ENCODE results near the gene DALRD3. TPM values are rescaled to one million over a fixed set of nuclear protein-coding genes. Genes with fewer than 3 reads are reported as not detected.

Gene DALRD3
- polyA plus RNA-seq (2012; rRNA removed): 82.7 and 99.4 TPM in 2 replicates
- polyA plus RNA-seq (2012; cell fraction: cytosol; rRNA removed): 42.3 and 58.1 TPM in 2 replicates
- polyA plus RNA-seq (2012; cell fraction: nucleus; rRNA removed): 371 and 402 TPM in 2 replicates

GRCh38 chr3:49017971-49018706, at the start of gene DALRD3:
Gene DALRD3, minus strand, starts transcription at chr3:49018580. Its CDS starts 16 bp downstream, at chr3:49018564.
- peak; percentile 89 for DNase-seq
- Histone ChIP-seq H4K20me1 (ENCODE audit: insufficient read depth) (peaks cover 20% of the 10 kb centered on the region), H3K9ac (peak within 1 kb of the TSS; percentile 80), H3K9me3 (no peaks in the 10 kb centered on the region), H3K27ac (ENCODE audit: low read depth in 2 of 2, low read length in 1 of 2) (peak within 1 kb of the TSS; percentile 89 to 99), H3K4me2 (peak within 1 kb of the TSS; percentile 97), H3K4me3 (ENCODE audit: low read depth in 2 of 2, low read length in 1 of 2) (peak within 1 kb of the TSS; percentile 83 to 87), H3K36me3 (replicated peaks in 1 of 2; ENCODE audit: control insufficient read depth in 1 of 2, insufficient read depth in 2 of 2, low read length in 1 of 2) (peaks cover 10 to 37% of the 10 kb centered on the region in 2 experiments), H3K27me3 (ENCODE audit: insufficient read depth) (no peaks in the 10 kb centered on the region), H3F3A (replicated peaks; ENCODE audit: insufficient read depth) (peaks cover 34% of the 10 kb centered on the region), H3K79me2 (ENCODE audit: insufficient read depth) (peaks cover 55% of the 10 kb centered on the region), H2AFZ (ENCODE audit: low read depth) (peak within 1 kb of the TSS; percentile 77; the same call in 1 of the 2 replicates), H3K9me2 (no peaks in the 10 kb centered on the region), H3K4me1 (ENCODE audit: control insufficient read depth in 1 of 2, insufficient read depth in 2 of 2, low read depth in 1 of 2, low read length in 1 of 2) (peaks cover 0 to 34% of the 10 kb centered on the region in 2 experiments; a peak in 1 of 4 replicates)
- ChIA-PET CTCF (interaction anchor here (0.8 to 14.2 kb wide), 5 partner anchors 10 to 431 kb away, joined by 3 to 114 read pairs (median 3); partner anchors contain the start of genes P4HTM, USP4 and WDR6), POLR2A (interaction anchor here (0.6 to 3.7 kb wide), 6 partner anchors 9 to 78 kb away, joined by 3 to 46 read pairs (median 3); partner anchors contain the start of gene WDR6)
- 1% methylated on average over 28 of the region's 85 CpGs for WGBS (ENCODE audit: low lambda C conversion rate)
- TF ChIP-seq CHD2 (IDR thresholded peaks at IDR 0.05; ENCODE audit: low read length, partially characterized antibody): peak; percentile 26
- peak; percentile 55; the same call in 1 of the 2 replicates for TF ChIP-seq MXI1 (IDR thresholded peaks at IDR 0.05; ENCODE audit: low read depth, low read length)
- no peak for TF ChIP-seq RFX5 (IDR thresholded peaks at IDR 0.05; ENCODE audit: low read length)
- TF ChIP-seq JUND (IDR thresholded peaks at IDR 0.05): 0 out of 2 replicates have a peak, but pooled peaks have one; percentile 28
- peak; percentile 77 for TF ChIP-seq NRF1 (IDR thresholded peaks at IDR 0.05; ENCODE audit: low read depth, low read length)
- no peak for TF ChIP-seq USF2 (IDR thresholded peaks at IDR 0.05; ENCODE audit: borderline replicate concordance, low read depth, low read length)
- TF ChIP-seq EP300 (IDR thresholded peaks at IDR 0.05; ENCODE audit: borderline replicate concordance in 1 of 2, low read depth in 1 of 2, low read length in 1 of 2): no peak; a peak in 1 of 4 replicates
- TF ChIP-seq SIN3A (IDR thresholded peaks at IDR 0.05; ENCODE audit: borderline replicate concordance, low read depth, low read length): peak; percentile 11; the same call in 1 of the 2 replicates
- peak; percentile 44; the same call in 1 of the 2 replicates for TF ChIP-seq PBX3 (IDR thresholded peaks at IDR 0.05)
- TF ChIP-seq REST (IDR thresholded peaks at IDR 0.05; ENCODE audit: low read depth, low read length): no peak
- TF ChIP-seq TCF12 (IDR thresholded peaks at IDR 0.05): peak; percentile 28; the same call in 1 of the 2 replicates
- TF ChIP-seq YY1 (IDR thresholded peaks at IDR 0.05; ENCODE audit: low read depth): peak; percentile 80
- 0 out of 2 replicates have a peak, but pooled peaks have one; percentile 31 for TF ChIP-seq TEAD4 (IDR thresholded peaks at IDR 0.05; ENCODE audit: borderline replicate concordance, insufficient read depth)
- no peak for TF ChIP-seq TAF1 (IDR thresholded peaks at IDR 0.05; ENCODE audit: borderline replicate concordance, low read depth, low read length)
- no peak for TF ChIP-seq MEF2A (IDR thresholded peaks at IDR 0.05; ENCODE audit: borderline replicate concordance, low read depth)
- peak; percentile 18 for TF ChIP-seq MAX (IDR thresholded peaks at IDR 0.05; ENCODE audit: low read depth)
- TF ChIP-seq FOSL2 (IDR thresholded peaks at IDR 0.05; ENCODE audit: borderline replicate concordance, low read depth): no peak
- no peak for TF ChIP-seq FOXJ3 (CRISPR knock-in tag; IDR thresholded peaks at IDR 0.05)
- no peak for TF ChIP-seq IRF3 (IDR thresholded peaks at IDR 0.05; ENCODE audit: low read depth, low read length)
- TF ChIP-seq POLR2AphosphoS5 (IDR thresholded peaks at IDR 0.05; ENCODE audit: low read depth, low read length): peak; percentile 83
- TF ChIP-seq ZBTB33 (IDR thresholded peaks at IDR 0.05; ENCODE audit: borderline replicate concordance, low read depth): peak; percentile 63
- TF ChIP-seq RXRA (IDR thresholded peaks at IDR 0.05; ENCODE audit: borderline replicate concordance, low read depth): no peak

Measured in SK-N-SH (cell line).